Measurements from ENCODE around the gene ARHGAP24.

Gene ARHGAP24

DNA sequence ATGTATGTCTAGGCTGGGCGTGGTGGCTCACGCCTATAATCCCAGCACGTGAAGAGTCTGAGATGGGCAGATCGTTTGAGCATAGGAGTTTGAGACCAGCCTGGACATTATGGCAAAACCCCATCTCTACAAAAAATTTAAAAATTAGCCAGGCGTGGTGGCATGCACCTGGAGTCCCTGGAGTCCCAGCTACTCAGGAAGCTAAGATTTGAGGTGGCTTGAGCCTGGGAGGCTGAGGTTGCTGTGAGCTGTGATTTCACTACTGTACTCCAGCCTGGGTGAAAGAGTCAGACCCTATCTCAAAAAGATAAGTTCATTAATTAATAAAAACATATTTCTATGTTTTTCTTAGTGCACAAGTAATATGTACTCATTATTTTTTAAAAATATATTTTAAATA, 238.1 kb downstream of the ARHGAP24 start:
- H3K4me3 ChIP-seq (ENCODE audit: control insufficient read depth in 1 of 7, extremely low read depth in 1 of 7, insufficient read depth in 4 of 7, low read depth in 2 of 7, low read length in 6 of 7) = no peak overlapping the region
- WGBS (ENCODE audit: insufficient coverage) = no CpG with 5 or more reads among the region's 5 CpGs
- no peaks in the 10 kb centered on the region for H3K36me3 ChIP-seq (ENCODE audit: control insufficient read depth in 4 of 4, insufficient read depth in 4 of 4, low read length in 3 of 4)
- no peak overlapping the region for H3K27ac ChIP-seq (ENCODE audit: insufficient read depth in 1 of 2, low read depth in 1 of 2, low read length in 2 of 2, poor library complexity in 1 of 2, severe bottlenecking in 2 of 2)
- no peaks in the 10 kb centered on the region for H3K9me3 ChIP-seq (ENCODE audit: control extremely low read depth in 1 of 5, control insufficient read depth in 4 of 5, insufficient read depth in 2 of 5, low read depth in 1 of 5, low read length in 4 of 5)
- no peak for DNase-seq
- ChIA-PET CTCF (no interaction called here), POLR2A (no interaction called here)
- no peaks in the 10 kb centered on the region for H3K27me3 ChIP-seq (replicated peaks in 2 of 5; ENCODE audit: control insufficient read depth in 4 of 5, insufficient read depth in 5 of 5, low read length in 4 of 5)
- H3K4me1 ChIP-seq (ENCODE audit: control extremely low read depth in 1 of 4, control insufficient read depth in 4 of 4, insufficient read depth in 4 of 4, low read length in 3 of 4) = peaks cover 0 to 10% (median 5%) of the 10 kb centered on the region in 4 experiments

DNA sequence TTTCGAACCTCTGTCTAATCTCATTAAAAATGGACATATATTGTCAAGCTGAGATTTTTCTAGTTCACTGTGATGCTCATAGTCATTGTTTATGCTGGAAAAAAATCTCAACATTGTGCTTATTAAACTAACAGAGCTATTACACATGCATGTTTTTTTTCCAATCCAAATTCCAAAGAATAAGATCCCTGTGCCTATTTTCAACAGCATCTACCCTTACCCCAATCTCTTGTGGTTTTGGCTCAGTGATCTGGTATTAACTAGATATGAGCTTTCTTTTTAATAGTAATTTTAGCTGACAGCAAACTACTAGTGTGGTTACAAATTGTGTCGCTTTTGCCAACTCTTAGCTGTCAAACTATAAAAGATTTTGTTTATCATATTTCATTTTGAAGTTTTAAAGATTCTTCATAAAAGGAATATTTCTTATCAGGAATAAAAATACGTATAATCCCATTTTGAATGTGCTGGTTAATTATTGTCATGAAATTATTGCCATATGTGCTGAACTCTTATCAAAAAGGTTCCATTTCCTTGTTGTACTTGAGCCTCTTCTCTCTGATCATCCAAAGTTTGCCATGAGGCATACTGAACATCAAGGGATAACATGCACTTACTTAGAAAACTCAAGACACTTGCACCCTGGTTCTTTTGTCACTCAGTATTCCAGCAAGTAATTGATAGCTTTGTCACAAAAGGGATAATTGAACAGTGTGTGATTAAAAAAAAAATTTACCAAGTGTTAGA, 241.2 kb downstream of the ARHGAP24 start:
- POLR2A ChIA-PET = interaction anchor here (0.6 kb wide), 1 partner anchor 201 kb away, joined by 4 read pairs; no protein-coding TSS in a partner anchor
- H3K27ac ChIP-seq (ENCODE audit: insufficient read depth in 1 of 2, low read depth in 1 of 2, low read length in 2 of 2, poor library complexity in 1 of 2, severe bottlenecking in 2 of 2) = no peak overlapping the region
- DNase-seq = no peak
- H3K27me3 ChIP-seq (replicated peaks in 2 of 5; ENCODE audit: control insufficient read depth in 4 of 5, insufficient read depth in 5 of 5, low read length in 4 of 5) = no peaks in the 10 kb centered on the region
- no peak overlapping the region for H3K4me3 ChIP-seq (ENCODE audit: control insufficient read depth in 1 of 7, extremely low read depth in 1 of 7, insufficient read depth in 4 of 7, low read depth in 2 of 7, low read length in 6 of 7)
- CTCF ChIA-PET = no interaction called here
- peaks cover 0 to 4% (median 0%) of the 10 kb centered on the region in 4 experiments for H3K4me1 ChIP-seq (ENCODE audit: control extremely low read depth in 1 of 4, control insufficient read depth in 4 of 4, insufficient read depth in 4 of 4, low read length in 3 of 4)
- WGBS (ENCODE audit: insufficient coverage) = no CpG with 5 or more reads among the region's 3 CpGs
- no peaks in the 10 kb centered on the region for H3K36me3 ChIP-seq (ENCODE audit: control insufficient read depth in 4 of 4, insufficient read depth in 4 of 4, low read length in 3 of 4)
- no peaks in the 10 kb centered on the region for H3K9me3 ChIP-seq (ENCODE audit: control extremely low read depth in 1 of 5, control insufficient read depth in 4 of 5, insufficient read depth in 2 of 5, low read depth in 1 of 5, low read length in 4 of 5)

DNA sequence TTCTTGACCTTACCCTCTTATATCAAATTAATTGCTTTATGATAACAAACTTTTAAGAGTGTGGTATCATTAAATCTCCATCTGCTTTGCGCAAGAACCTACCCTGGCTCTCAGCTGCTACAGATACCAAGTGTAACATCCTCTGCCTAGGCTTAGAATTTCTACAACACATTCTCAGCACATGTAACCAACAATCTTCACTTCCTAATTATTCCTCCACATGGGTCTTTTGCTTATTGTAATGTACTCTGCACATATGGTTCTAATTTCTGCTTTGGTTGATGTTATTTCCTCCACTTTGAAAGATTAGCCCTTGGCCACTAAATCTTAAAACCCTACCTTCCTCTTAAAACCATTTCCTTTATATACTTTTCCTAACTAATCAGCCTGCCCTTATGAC, 242.4 kb downstream of the ARHGAP24 start:
- Histone ChIP-seq H3K4me3 (ENCODE audit: control insufficient read depth in 1 of 7, extremely low read depth in 1 of 7, insufficient read depth in 4 of 7, low read depth in 2 of 7, low read length in 6 of 7) (no peak overlapping the region), H3K4me1 (ENCODE audit: control extremely low read depth in 1 of 4, control insufficient read depth in 4 of 4, insufficient read depth in 4 of 4, low read length in 3 of 4) (peaks cover 0 to 4% (median 0%) of the 10 kb centered on the region in 4 experiments), H3K9me3 (ENCODE audit: control extremely low read depth in 1 of 5, control insufficient read depth in 4 of 5, insufficient read depth in 2 of 5, low read depth in 1 of 5, low read length in 4 of 5) (no peaks in the 10 kb centered on the region), H3K36me3 (ENCODE audit: control insufficient read depth in 4 of 4, insufficient read depth in 4 of 4, low read length in 3 of 4) (no peaks in the 10 kb centered on the region), H3K27me3 (replicated peaks in 2 of 5; ENCODE audit: control insufficient read depth in 4 of 5, insufficient read depth in 5 of 5, low read length in 4 of 5) (no peaks in the 10 kb centered on the region), H3K27ac (ENCODE audit: insufficient read depth in 1 of 2, low read depth in 1 of 2, low read length in 2 of 2, poor library complexity in 1 of 2, severe bottlenecking in 2 of 2) (no peak overlapping the region)
- no CpG with 5 or more reads among the region's 1 CpG for WGBS (ENCODE audit: insufficient coverage)
- ChIA-PET POLR2A (no interaction called here), CTCF (interaction anchor here (1.5 kb wide), 1 partner anchor 31 kb away, joined by 3 read pairs; no protein-coding TSS in a partner anchor)
- DNase-seq = no peak

DNA sequence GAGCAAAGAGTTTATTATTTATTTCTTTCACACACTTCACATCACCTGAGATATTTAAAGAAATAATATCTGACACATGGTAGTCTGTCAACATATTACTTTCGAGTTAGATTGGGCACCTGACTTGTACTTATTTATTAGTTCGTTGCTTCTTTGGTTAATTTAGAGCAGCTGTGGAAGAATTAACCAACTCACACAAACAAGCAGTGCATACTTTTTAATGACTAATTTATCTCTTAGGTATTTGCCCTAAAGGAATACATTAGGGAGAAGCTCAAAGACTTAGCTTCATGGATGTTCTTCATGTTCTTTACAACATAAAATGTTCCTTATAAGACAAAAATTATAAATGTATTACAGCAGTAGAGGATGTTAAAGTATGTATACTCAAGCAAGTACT, 242.9 kb downstream of the ARHGAP24 start:
- DNase-seq = no peak
- H3K27me3 ChIP-seq (replicated peaks in 2 of 5; ENCODE audit: control insufficient read depth in 4 of 5, insufficient read depth in 5 of 5, low read length in 4 of 5) = no peaks in the 10 kb centered on the region
- WGBS (ENCODE audit: insufficient coverage) = 100% methylated on average over 1 of the region's 2 CpGs
- H3K4me1 ChIP-seq (ENCODE audit: control extremely low read depth in 1 of 4, control insufficient read depth in 4 of 4, insufficient read depth in 4 of 4, low read length in 3 of 4) = peaks cover 0 to 4% (median 0%) of the 10 kb centered on the region in 4 experiments
- no peak overlapping the region for H3K4me3 ChIP-seq (ENCODE audit: control insufficient read depth in 1 of 7, extremely low read depth in 1 of 7, insufficient read depth in 4 of 7, low read depth in 2 of 7, low read length in 6 of 7)
- no peaks in the 10 kb centered on the region for H3K9me3 ChIP-seq (ENCODE audit: control extremely low read depth in 1 of 5, control insufficient read depth in 4 of 5, insufficient read depth in 2 of 5, low read depth in 1 of 5, low read length in 4 of 5)
- no peak overlapping the region for H3K27ac ChIP-seq (ENCODE audit: insufficient read depth in 1 of 2, low read depth in 1 of 2, low read length in 2 of 2, poor library complexity in 1 of 2, severe bottlenecking in 2 of 2)
- CTCF ChIA-PET = interaction anchor here (1.5 kb wide), 1 partner anchor 30 kb away, joined by 3 read pairs; no protein-coding TSS in a partner anchor
- POLR2A ChIA-PET = no interaction called here
- no peaks in the 10 kb centered on the region for H3K36me3 ChIP-seq (ENCODE audit: control insufficient read depth in 4 of 4, insufficient read depth in 4 of 4, low read length in 3 of 4)

DNA sequence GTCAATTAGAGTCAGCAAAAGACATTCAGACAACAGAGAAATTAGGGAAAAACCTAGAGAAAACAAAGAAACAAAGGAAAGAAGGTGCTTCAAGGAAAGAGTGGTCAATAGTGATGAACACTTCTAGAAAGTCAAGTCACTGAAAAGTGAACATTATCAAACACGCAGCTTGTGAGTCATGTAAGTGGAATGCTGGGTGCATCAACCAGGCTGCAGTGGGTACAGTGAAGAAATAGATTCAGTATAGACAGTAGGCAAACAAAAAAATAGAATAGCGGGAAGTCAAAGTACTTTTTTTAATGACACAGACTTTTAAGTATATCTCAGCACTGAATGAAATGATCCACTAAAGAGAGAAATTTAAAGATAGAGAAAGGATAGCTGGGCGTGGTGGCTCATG, 245.8 kb downstream of the ARHGAP24 start:
- no peak for DNase-seq
- no peaks in the 10 kb centered on the region for H3K9me3 ChIP-seq (ENCODE audit: control extremely low read depth in 1 of 5, control insufficient read depth in 4 of 5, insufficient read depth in 2 of 5, low read depth in 1 of 5, low read length in 4 of 5)
- no peaks in the 10 kb centered on the region for H3K36me3 ChIP-seq (ENCODE audit: control insufficient read depth in 4 of 4, insufficient read depth in 4 of 4, low read length in 3 of 4)
- CTCF ChIA-PET = no interaction called here
- H3K4me1 ChIP-seq (ENCODE audit: control extremely low read depth in 1 of 4, control insufficient read depth in 4 of 4, insufficient read depth in 4 of 4, low read length in 3 of 4) = peaks cover 3 to 16% (median 7%) of the 10 kb centered on the region in 4 experiments
- H3K4me3 ChIP-seq (ENCODE audit: control insufficient read depth in 1 of 7, extremely low read depth in 1 of 7, insufficient read depth in 4 of 7, low read depth in 2 of 7, low read length in 6 of 7) = no peak overlapping the region
- no peak overlapping the region for H3K27ac ChIP-seq (ENCODE audit: insufficient read depth in 1 of 2, low read depth in 1 of 2, low read length in 2 of 2, poor library complexity in 1 of 2, severe bottlenecking in 2 of 2)
- H3K27me3 ChIP-seq (replicated peaks in 2 of 5; ENCODE audit: control insufficient read depth in 4 of 5, insufficient read depth in 5 of 5, low read length in 4 of 5) = no peaks in the 10 kb centered on the region
- POLR2A ChIA-PET = no interaction called here
- 0% methylated on average over 1 of the region's 3 CpGs for WGBS (ENCODE audit: insufficient coverage)

DNA sequence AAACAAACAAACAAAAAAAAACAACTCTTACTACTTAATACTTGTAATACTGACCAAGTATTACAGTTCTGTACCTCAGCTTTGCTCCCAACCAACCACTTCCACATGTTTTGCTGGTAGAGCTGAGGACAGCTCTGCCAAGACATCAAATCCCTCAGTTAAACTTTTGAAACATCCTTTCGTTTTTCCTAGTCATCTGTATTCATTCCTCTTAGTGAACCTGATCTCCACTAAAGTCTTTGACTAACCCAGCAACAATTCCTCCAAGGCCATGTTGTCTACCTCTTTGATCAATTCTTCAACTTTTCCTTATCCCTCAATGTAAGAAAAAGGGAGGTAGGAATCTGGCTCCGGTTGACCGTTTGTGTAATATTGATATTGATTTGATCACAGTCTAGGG, 247.5 kb downstream of the ARHGAP24 start:
- Histone ChIP-seq H3K4me1 (ENCODE audit: control extremely low read depth in 1 of 4, control insufficient read depth in 4 of 4, insufficient read depth in 4 of 4, low read length in 3 of 4) (peaks cover 5 to 23% (median 13%) of the 10 kb centered on the region in 4 experiments), H3K36me3 (ENCODE audit: control insufficient read depth in 4 of 4, insufficient read depth in 4 of 4, low read length in 3 of 4) (no peaks in the 10 kb centered on the region), H3K27ac (ENCODE audit: insufficient read depth in 1 of 2, low read depth in 1 of 2, low read length in 2 of 2, poor library complexity in 1 of 2, severe bottlenecking in 2 of 2) (no peak overlapping the region), H3K4me3 (ENCODE audit: control insufficient read depth in 1 of 7, extremely low read depth in 1 of 7, insufficient read depth in 4 of 7, low read depth in 2 of 7, low read length in 6 of 7) (no peak overlapping the region), H3K27me3 (replicated peaks in 2 of 5; ENCODE audit: control insufficient read depth in 4 of 5, insufficient read depth in 5 of 5, low read length in 4 of 5) (no peaks in the 10 kb centered on the region), H3K9me3 (ENCODE audit: control extremely low read depth in 1 of 5, control insufficient read depth in 4 of 5, insufficient read depth in 2 of 5, low read depth in 1 of 5, low read length in 4 of 5) (no peaks in the 10 kb centered on the region)
- POLR2A ChIA-PET = no interaction called here
- CTCF ChIA-PET = no interaction called here
- DNase-seq = no peak
- 100% methylated on average over 1 of the region's 3 CpGs for WGBS (ENCODE audit: insufficient coverage)

DNA sequence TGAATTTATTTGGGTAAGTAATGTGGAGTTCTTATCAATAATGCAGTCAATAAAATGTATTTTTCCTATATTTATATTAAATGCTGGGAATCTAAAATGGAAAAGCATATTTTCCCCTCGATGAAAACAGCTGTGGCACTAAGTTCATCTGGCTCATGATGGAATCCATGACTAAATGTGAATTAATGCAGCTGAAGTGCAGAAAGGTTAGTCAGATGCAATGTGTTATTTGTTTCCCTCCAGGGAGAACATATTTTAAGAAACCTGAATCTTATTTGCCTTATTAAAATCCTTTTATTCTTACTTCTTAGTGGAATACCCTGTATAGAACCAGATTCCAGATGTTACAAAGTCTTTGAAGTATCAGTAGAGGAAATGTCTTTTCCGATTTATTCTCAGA, 247.9 kb downstream of the ARHGAP24 start:
- POLR2A ChIA-PET = no interaction called here
- Histone ChIP-seq H3K4me1 (ENCODE audit: control extremely low read depth in 1 of 4, control insufficient read depth in 4 of 4, insufficient read depth in 4 of 4, low read length in 3 of 4) (peaks cover 5 to 23% (median 13%) of the 10 kb centered on the region in 4 experiments), H3K9me3 (ENCODE audit: control extremely low read depth in 1 of 5, control insufficient read depth in 4 of 5, insufficient read depth in 2 of 5, low read depth in 1 of 5, low read length in 4 of 5) (no peaks in the 10 kb centered on the region), H3K27ac (ENCODE audit: insufficient read depth in 1 of 2, low read depth in 1 of 2, low read length in 2 of 2, poor library complexity in 1 of 2, severe bottlenecking in 2 of 2) (no peak overlapping the region), H3K4me3 (ENCODE audit: control insufficient read depth in 1 of 7, extremely low read depth in 1 of 7, insufficient read depth in 4 of 7, low read depth in 2 of 7, low read length in 6 of 7) (no peak overlapping the region), H3K27me3 (replicated peaks in 2 of 5; ENCODE audit: control insufficient read depth in 4 of 5, insufficient read depth in 5 of 5, low read length in 4 of 5) (no peaks in the 10 kb centered on the region), H3K36me3 (ENCODE audit: control insufficient read depth in 4 of 4, insufficient read depth in 4 of 4, low read length in 3 of 4) (no peaks in the 10 kb centered on the region)
- no peak for DNase-seq
- WGBS (ENCODE audit: insufficient coverage) = 100% methylated on average over 1 of the region's 2 CpGs
- CTCF ChIA-PET = no interaction called here

Measured in common myeloid progenitor, CD34-positive (primary cell).